Bronchial epithelial cell (primary cell): Measurements from ENCODE around the gene SOCS4. TPM values are rescaled to one million over a fixed set of nuclear protein-coding genes. Genes with fewer than 3 reads are reported as not detected.
A peak's percentile ranks its signal among the peaks of the same experiment; 100 is the strongest.

Experiments
- DNase-seq: peaks from one replicate; pipeline ENCODE4 v3.0.0-alpha.2; 2010; ENCODE audit warnings: low read depth
- FAIRE-seq: peaks from 2 replicates; lab custom pipeline; 2011; peaks lifted over from hg19 to GRCh38; lab: Jason Lieb, UNC
- H3K27me3 ChIP-seq: 2 replicates; pipeline ENCODE4 v1.5.1; 2011; ENCODE audit warnings: low read length; ENCODE audit not compliant: control insufficient read depth, insufficient read depth
- H3K36me3 ChIP-seq: 2 replicates; pipeline ENCODE4 v1.5.1; 2011; ENCODE audit warnings: low read length; ENCODE audit not compliant: control insufficient read depth, insufficient read depth
- H3K4me3 ChIP-seq: 2 replicates; pipeline ENCODE4 v1.5.1; 2011; ENCODE audit warnings: mild to moderate bottlenecking, low read depth, low read length, control low read depth
- CTCF ChIP-seq: IDR thresholded peaks from 2 replicates; pipeline ENCODE4 v1.5.1; 2011; ENCODE audit warnings: mild to moderate bottlenecking, moderate library complexity, low read length, control low read depth, inconsistent platforms; ENCODE audit not compliant: insufficient read depth, severe bottlenecking
- total RNA-seq: library from RNA; depleted of rRNA; stranded (reverse); fragments of >200 nt; gene quantifications from 2 replicates; pipeline ENCODE4 v1.2.1, GENCODE V29; 2014

SOCS4 gene
- total RNA-seq, 1 donor from 2014 or later, result 10.0 TPM

GRCh38 chr14:55052269-55052930 is 25.4 kb downstream of the SOCS4 start:
- FAIRE-seq (no peak), DNase-seq (peak; percentile 39)
- H3K4me3 ChIP-seq, result peak overlapping the region; percentile 64
- H3K36me3 ChIP-seq, result peaks cover 2% of the 10 kb centered on the region
- no peaks in the 10 kb centered on the region for H3K27me3 ChIP-seq
- no peak for TF ChIP-seq CTCF

- TF ChIP-seq CTCF, result no peak
- no peaks in the 10 kb centered on the region for H3K27me3 ChIP-seq
- peaks cover 2% of the 10 kb centered on the region for H3K36me3 ChIP-seq
- no peak for FAIRE-seq
- H3K4me3 ChIP-seq, result peak overlapping the region; percentile 64
- no peak for DNase-seq
Observed at GRCh38 chr14:55053018-55053417, 26.0 kb downstream of the SOCS4 start.

- DNase-seq, result no peak
- no peak for TF ChIP-seq CTCF
- FAIRE-seq, result no peak
- Histone ChIP-seq H3K27me3 (no peaks in the 10 kb centered on the region), H3K4me3 (no peak overlapping the region), H3K36me3 (peaks cover 2% of the 10 kb centered on the region)
Observed at GRCh38 chr14:55053500-55053899, 26.5 kb downstream of the SOCS4 start.

- no peak for TF ChIP-seq CTCF
- H3K36me3 ChIP-seq, result peaks cover 2% of the 10 kb centered on the region
Observed at GRCh38 chr14:55054098-55054497, 27.1 kb downstream of the SOCS4 start.

GRCh38 chr14:55057919-55058318 is 30.9 kb downstream of the SOCS4 start:
- TF ChIP-seq CTCF, result no peak
- H3K36me3 ChIP-seq, result peaks cover 7% of the 10 kb centered on the region
- H3K4me3 ChIP-seq, result no peak overlapping the region
- FAIRE-seq (no peak), DNase-seq (no peak)
- H3K27me3 ChIP-seq, result no peaks in the 10 kb centered on the region

More at GRCh38 chr14:55054098-55054497, 27.1 kb downstream of the SOCS4 start:
- H3K4me3 ChIP-seq, result no peak overlapping the region
- no peaks in the 10 kb centered on the region for H3K27me3 ChIP-seq
- no peak for FAIRE-seq
- no peak for DNase-seq

- DNase-seq, result no peak
- no peaks in the 10 kb centered on the region for H3K27me3 ChIP-seq
- no peak for FAIRE-seq
- no peak for TF ChIP-seq CTCF
- H3K36me3 ChIP-seq, result peaks cover 10% of the 10 kb centered on the region
- H3K4me3 ChIP-seq, result no peak overlapping the region
Observed at GRCh38 chr14:55059333-55059732, 32.3 kb downstream of the SOCS4 start.
